ENCODE results near the gene ANKRD24.
"Not testable (repeated sequence)": the region's sequence is repeated elsewhere in the genome, so short reads cannot be mapped to it uniquely, and the experiment has no call there.

Gene ANKRD24

DNA sequence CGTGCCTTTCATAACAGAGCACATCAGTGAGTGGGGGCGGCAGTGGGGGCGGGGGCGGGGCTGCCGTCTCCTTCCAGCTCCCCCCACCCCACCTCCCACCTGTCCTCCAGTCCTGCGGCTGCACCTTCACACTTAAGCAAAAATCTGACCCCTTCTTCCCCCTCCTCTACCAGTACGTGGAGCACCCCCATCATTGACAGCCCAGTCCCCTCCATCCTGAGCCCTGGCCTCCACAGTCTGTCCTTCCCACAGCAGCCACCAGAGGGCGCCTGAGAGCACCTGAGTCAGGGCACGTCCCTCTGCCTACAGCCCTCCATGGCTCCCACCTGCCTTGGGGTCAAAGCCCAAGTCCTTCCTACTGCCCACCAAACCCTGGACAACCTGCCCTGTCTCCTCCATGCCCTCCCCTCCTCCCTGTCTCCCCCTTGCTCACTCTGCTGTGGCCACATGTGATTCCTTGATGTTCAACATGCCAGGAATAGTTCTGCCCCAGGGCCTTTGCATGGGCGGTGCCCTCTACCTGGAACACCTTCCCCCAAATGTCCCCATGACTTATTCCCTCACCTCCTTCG, 50.9 kb downstream of the ANKRD24 start:
- peak; percentile 83 for DNase-seq

GRCh38 chr19:4234142-4234861, 51.8 kb downstream of the ANKRD24 start:
- no peak for DNase-seq

DNA sequence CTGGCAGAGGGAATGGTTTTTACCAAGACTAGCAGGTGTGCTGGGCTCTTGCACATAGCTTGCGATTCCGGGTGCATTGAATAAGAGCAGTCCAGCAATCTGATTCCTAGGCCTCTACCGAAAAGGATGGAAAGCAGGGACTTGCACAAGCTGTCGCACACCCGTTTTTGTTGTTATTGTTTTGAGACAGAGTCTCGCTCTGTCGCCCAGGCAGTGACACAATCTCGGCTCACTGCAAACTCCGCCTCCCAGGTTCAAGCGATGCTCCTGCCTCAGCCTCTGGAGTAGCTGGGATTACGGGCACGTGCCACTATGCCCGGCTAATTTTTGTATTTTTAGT, 52.3 kb downstream of the ANKRD24 start:
- no peak for DNase-seq

GRCh38 chr19:4237510-4237909, 55.0 kb downstream of the ANKRD24 start:
- DNase-seq = not testable (repeated sequence)

- no peak for DNase-seq
These were observed 56.3 kb downstream of the ANKRD24 start for GRCh38 chr19:4238831-4239230.

DNA sequence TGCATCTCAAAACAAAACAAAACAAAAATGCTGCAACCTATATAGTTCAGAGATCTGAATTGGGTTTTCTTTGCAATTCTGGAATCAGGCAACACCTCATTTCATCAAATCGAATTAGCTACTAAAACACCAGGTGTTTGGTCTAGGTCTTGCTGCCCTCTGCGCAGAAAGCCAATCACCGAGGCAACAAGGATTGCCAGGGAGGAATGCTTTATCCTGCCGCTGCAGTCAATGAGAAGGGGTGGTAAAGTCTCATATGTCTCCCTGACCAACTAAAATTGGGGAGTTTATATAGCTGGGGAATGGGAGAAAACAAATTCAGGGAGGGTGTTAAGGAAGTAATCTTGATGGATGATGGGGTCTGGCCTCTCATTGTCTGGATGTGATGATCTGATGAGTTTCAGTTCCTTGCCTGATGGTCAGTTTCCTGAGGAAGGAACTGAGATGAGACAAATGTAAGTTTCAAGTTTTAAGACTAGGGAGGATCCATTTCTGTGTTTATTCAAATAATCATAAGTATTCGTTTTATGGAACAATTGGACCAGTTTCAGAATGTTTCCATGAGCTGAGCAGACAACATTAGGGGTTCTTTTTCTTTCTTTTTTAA, 59.4 kb downstream of the ANKRD24 start:
- no peak for DNase-seq

GRCh38 chr19:4245938-4246337, 63.4 kb downstream of the ANKRD24 start:
- not testable (repeated sequence) for DNase-seq

GRCh38 chr19:4246767-4247593, 64.5 kb downstream of the ANKRD24 start, which contains the start of gene YJU2:
YJU2 (plus strand) TSS chr19:4247080; CDS start chr19:4247147, 67 bp downstream.
- peak; percentile 100 for DNase-seq

- peak; percentile 17 for DNase-seq
These were observed 74.1 kb downstream of the ANKRD24 start for GRCh38 chr19:4256563-4256962.

GRCh38 chr19:4257025-4257424, 74.5 kb downstream of the ANKRD24 start:
- DNase-seq = no peak

GRCh38 chr19:4258181-4258580, 75.7 kb downstream of the ANKRD24 start:
- DNase-seq = no peak

DNA sequence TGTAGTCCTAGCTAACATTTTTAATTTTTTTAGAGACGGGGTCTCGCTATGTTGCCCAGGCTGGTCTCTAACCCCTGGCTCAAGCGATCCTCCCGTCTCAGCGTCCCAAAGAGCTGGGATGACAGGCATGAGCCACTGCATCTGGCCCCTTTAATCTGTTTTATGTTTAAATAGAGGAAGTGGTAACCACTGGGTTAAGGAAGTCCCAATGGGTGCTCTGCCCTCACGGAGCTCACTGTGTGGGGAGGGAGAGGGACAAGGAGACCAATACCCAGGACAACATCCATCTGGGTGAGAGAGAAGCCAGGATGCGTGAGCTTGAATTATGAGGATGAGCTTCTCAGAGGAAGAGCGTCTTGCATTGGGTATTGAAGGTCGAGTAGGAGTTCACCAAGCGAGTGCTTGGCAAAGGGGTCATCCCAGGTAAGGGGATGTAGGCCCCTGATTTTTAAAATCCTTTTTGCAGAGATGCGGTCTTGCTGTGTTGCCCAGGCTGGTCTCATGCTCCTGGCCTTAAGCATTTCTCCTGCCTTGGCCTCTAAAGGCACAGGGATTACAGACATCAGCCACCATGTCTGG, 78.2 kb downstream of the ANKRD24 start:
- no peak for DNase-seq

- no peak for DNase-seq
These were observed 82.3 kb downstream of the ANKRD24 start for GRCh38 chr19:4264812-4265211.

- no peak for DNase-seq
These were observed 83.9 kb downstream of the ANKRD24 start for GRCh38 chr19:4266253-4267000.

GRCh38 chr19:4267101-4267900, 84.8 kb downstream of the ANKRD24 start:
- DNase-seq = peak; percentile 72

DNA sequence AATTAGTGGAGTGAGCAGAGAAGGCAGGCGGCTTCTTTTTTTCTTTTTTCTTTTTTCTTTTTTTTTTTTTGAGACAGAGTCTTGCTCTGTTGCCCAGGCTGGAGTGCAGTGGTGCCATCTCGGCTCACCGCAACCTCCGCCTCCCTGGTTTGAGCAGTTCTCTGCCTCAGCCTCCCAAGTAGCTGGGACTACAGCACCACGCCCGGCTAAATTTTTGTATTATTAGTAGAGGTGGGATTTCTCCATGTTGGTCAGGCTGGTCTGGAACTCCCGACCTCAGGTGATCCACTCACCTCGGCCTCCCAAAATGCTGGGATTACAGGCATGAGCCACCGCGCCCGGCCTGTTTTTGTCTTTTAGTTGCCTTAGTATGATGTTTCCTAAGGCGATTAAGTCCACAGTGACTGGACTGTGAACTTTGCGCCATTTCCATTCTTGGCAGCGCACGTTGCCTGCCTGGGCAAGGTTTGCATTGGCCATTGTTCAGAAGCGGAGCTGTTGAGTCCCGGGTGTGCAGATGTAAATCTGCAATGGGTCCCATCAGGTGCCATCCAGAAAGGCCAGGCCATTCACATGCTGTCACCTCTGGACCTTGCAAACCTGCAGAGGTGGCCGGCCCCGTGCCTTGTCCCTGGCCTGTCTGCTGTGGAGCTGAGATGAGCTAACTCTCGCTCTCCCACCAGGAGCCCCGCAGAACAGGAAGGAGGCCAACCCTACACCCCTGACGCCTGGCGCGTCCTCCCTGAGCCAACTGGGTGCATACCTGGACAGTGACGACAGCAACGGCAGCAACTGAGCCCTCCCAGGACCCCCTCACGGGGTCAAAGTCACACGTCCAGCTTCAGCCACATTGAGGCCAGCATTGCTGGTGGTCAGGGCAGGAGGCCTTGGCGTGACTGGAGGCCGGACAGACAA, 85.7 kb downstream of the ANKRD24 start:
- DNase-seq = no peak

GRCh38 chr19:4268816-4269430, 86.4 kb downstream of the ANKRD24 start:
- no peak for DNase-seq

DNA sequence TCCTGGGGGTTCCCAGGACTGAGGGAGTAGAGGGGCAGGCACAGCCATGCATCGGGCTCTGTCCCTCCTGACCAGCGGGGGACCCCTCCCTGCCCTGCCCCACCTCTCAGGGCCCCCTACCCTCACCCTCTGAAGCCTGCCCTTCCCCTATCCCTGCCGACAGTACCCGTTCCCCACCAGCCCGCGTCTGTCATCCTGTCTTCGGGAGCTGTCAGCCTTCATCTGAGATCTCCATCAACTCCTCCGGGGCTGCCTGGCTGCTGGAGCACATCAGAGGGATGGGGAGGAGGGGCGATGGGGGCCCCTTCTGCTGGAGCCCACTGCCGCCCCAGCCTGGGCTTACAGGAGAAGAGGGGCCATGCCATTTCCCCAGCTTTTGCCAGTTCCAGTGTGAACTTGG, 90.4 kb downstream of the ANKRD24 start:
- no peak for DNase-seq

DNA sequence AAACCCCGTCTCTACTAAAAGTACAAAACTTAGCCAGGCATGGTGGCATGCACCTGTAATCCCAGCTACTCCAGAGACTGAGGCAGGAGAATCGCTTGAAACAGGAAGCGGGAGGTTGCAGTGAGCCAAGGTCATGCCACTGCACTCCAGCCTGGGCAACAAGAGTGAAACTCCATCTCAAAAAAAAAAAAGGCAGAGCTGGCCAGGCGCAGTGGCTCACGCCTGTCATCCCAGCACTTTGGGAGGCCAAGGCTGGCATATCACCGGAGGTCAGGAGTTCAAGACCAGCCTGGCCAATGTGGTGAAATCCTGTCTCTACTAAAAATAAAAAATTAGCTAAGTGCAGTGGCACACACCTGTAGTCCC, 91.8 kb downstream of the ANKRD24 start:
- not testable (repeated sequence) for DNase-seq
